ENCODE measurements around the gene UBE2G1.

Gene UBE2G1

DNA sequence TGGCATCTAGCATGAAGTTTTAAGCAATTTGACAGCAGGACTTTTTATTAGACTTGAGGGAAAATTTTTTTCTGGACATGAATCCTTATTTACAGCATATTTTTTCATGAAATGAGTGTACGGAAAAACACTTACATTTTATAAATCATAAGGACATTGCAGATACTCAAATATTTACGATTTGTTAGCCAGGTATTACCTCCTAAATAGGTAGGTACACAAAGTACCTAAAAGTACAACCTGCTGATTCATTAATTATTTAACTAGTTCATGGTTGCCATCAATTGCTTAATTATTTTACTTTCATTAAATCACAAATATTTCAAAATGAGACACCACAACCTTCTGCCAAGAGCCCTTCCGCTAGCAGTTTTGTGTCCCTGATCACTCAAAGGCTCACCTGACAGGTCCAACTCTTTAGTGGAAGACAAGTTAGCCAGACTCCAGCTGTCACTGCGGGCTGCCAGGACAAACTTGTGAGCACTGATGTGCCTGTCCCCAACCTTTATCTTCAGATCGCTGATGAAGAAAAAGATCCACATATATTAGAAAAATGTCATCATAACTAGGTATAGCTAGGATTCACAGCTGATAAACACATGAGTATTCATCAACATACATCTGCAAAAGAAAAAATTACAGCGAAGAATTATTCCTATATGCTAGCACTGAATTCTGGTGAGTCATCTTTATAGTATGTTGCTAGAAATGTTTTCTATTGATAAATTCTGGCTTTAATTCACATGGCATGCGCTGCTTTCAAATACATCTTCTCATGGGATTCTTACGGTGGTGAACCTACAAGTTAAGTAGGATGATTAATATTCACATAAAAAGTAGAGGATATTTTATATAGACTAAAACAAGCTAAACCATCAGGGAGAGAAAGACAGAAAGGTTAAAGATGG, 130.8 kb downstream of the UBE2G1 start:
- Histone ChIP-seq H3K4me3 (ENCODE audit: low read length) (no peak overlapping the region), H3K9me3 (ENCODE audit: control insufficient read depth, low read length) (no peaks in the 10 kb centered on the region), H3K27me3 (replicated peaks; ENCODE audit: control insufficient read depth, insufficient read depth, low read length) (no peaks in the 10 kb centered on the region), H3K9ac (ENCODE audit: low read length) (no peak overlapping the region), H3K36me3 (ENCODE audit: control insufficient read depth, insufficient read depth, low read length, severe bottlenecking) (peaks cover 25% of the 10 kb centered on the region), H3K4me1 (ENCODE audit: control insufficient read depth, insufficient read depth, low read length) (peaks cover 48% of the 10 kb centered on the region)
- DNase-seq (ENCODE audit: low read depth), result no peak

DNA sequence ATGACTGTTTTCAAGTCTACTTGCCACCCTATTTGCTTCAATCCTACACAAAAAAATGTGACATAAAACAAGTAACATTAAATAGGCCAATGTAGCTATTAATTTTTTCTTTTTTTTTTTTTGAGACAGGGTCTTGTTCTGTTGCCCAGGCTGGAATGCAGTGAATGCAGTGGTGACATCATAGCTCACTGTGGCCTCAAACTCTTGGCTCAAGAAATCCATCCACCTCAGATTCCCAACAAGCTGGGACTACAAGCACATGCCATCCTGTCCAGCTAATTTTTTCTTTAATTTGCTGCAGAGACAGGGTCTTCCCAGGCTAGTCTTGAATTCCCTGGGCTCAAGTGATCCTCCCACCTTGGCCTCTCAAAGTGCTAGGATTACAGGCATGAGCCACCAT, 132.1 kb downstream of the UBE2G1 start:
- no peaks in the 10 kb centered on the region for H3K27me3 ChIP-seq (replicated peaks; ENCODE audit: control insufficient read depth, insufficient read depth, low read length)
- no peak overlapping the region for H3K9ac ChIP-seq (ENCODE audit: low read length)
- H3K9me3 ChIP-seq (ENCODE audit: control insufficient read depth, low read length), result no peaks in the 10 kb centered on the region
- peaks cover 23% of the 10 kb centered on the region for H3K36me3 ChIP-seq (ENCODE audit: control insufficient read depth, insufficient read depth, low read length, severe bottlenecking)
- no peak for DNase-seq (ENCODE audit: low read depth)
- no peak overlapping the region for H3K4me3 ChIP-seq (ENCODE audit: low read length)
- peaks cover 57% of the 10 kb centered on the region for H3K4me1 ChIP-seq (ENCODE audit: control insufficient read depth, insufficient read depth, low read length)

- no peak for DNase-seq (ENCODE audit: low read depth)
- H3K9ac ChIP-seq (ENCODE audit: low read length), result no peak overlapping the region
- no peaks in the 10 kb centered on the region for H3K27me3 ChIP-seq (replicated peaks; ENCODE audit: control insufficient read depth, insufficient read depth, low read length)
- H3K9me3 ChIP-seq (ENCODE audit: control insufficient read depth, low read length), result no peaks in the 10 kb centered on the region
- H3K4me1 ChIP-seq (ENCODE audit: control insufficient read depth, insufficient read depth, low read length), result peaks cover 64% of the 10 kb centered on the region
- peak overlapping the region; percentile 5 for H3K4me3 ChIP-seq (ENCODE audit: low read length)
- peaks cover 18% of the 10 kb centered on the region for H3K36me3 ChIP-seq (ENCODE audit: control insufficient read depth, insufficient read depth, low read length, severe bottlenecking)
These were observed 132.7 kb downstream of the UBE2G1 start for GRCh38 chr17:4233668-4234258.

- DNase-seq (ENCODE audit: low read depth), result peak; percentile 89
- Histone ChIP-seq H3K9me3 (ENCODE audit: control insufficient read depth, low read length) (no peaks in the 10 kb centered on the region), H3K4me1 (ENCODE audit: control insufficient read depth, insufficient read depth, low read length) (peaks cover 66% of the 10 kb centered on the region), H3K27me3 (replicated peaks; ENCODE audit: control insufficient read depth, insufficient read depth, low read length) (no peaks in the 10 kb centered on the region), H3K4me3 (ENCODE audit: low read length) (peak overlapping the region; percentile 61), H3K36me3 (ENCODE audit: control insufficient read depth, insufficient read depth, low read length, severe bottlenecking) (peaks cover 18% of the 10 kb centered on the region), H3K9ac (ENCODE audit: low read length) (peak overlapping the region; percentile 51)
These were observed 134.2 kb downstream of the UBE2G1 start for GRCh38 chr17:4232168-4232813.

- H3K36me3 ChIP-seq (ENCODE audit: control insufficient read depth, insufficient read depth, low read length, severe bottlenecking), result peaks cover 18% of the 10 kb centered on the region
These were observed 136.6 kb downstream of the UBE2G1 start for GRCh38 chr17:4229627-4230541.

DNA sequence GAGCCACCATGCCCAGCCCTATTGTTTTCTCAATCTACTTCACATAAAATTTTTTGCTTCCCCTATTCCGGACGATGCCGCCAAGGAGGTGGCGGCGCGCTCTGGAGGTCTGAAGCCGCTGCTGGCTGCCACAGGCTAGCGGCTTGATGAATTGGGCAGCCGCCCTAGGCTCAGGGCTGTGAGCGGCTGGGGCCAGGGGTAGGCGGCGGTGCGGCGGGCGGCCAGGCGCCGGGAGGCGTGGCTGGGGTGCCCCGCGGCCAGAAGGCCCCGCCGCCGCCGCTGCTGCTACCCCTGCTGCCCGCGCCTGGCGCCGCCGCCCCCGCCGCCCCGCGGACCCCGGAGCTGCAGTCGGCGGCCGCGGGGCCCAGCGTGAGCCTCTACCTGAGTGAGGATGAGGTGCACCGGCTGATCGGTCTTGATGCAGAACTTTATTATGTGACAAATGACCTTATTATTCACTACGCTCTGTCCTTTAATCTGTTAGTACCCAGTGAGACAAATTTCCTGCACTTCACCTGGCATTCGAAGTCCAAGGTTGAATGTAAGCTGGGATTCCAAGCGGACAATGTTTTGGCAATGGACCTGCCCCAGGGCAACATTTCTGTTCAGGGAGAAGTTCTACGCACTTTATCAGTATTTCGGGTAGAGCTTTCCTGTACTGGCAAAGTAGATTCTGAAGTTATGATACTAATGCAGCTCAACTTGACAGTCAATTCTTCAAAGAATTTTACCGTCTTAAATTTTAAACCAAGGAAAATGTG, 144.4 kb downstream of the UBE2G1 start:
- H3K36me3 ChIP-seq (ENCODE audit: control insufficient read depth, insufficient read depth, low read length, severe bottlenecking), result peaks cover 5% of the 10 kb centered on the region
- H3K9me3 ChIP-seq (ENCODE audit: control insufficient read depth, low read length), result no peaks in the 10 kb centered on the region
- no peak for DNase-seq (ENCODE audit: low read depth)

More at GRCh38 chr17:4229627-4230541, 136.6 kb downstream of the UBE2G1 start:
- Histone ChIP-seq H3K4me3 (ENCODE audit: low read length) (peak overlapping the region; percentile 40), H3K27me3 (replicated peaks; ENCODE audit: control insufficient read depth, insufficient read depth, low read length) (no peaks in the 10 kb centered on the region), H3K9me3 (ENCODE audit: control insufficient read depth, low read length) (no peaks in the 10 kb centered on the region), H3K4me1 (ENCODE audit: control insufficient read depth, insufficient read depth, low read length) (peaks cover 56% of the 10 kb centered on the region), H3K9ac (ENCODE audit: low read length) (peak overlapping the region; percentile 55)
- DNase-seq (ENCODE audit: low read depth), result peak; percentile 98

GRCh38 chr17:4221163-4221562, 145.3 kb downstream of the UBE2G1 start:
- peak overlapping the region; percentile 19 for H3K4me3 ChIP-seq (ENCODE audit: low read length)
- DNase-seq (ENCODE audit: low read depth), result no peak
- no peaks in the 10 kb centered on the region for H3K9me3 ChIP-seq (ENCODE audit: control insufficient read depth, low read length)
- no peaks in the 10 kb centered on the region for H3K27me3 ChIP-seq (replicated peaks; ENCODE audit: control insufficient read depth, insufficient read depth, low read length)
- peak overlapping the region; percentile 60 for H3K9ac ChIP-seq (ENCODE audit: low read length)
- peaks cover 16% of the 10 kb centered on the region for H3K4me1 ChIP-seq (ENCODE audit: control insufficient read depth, insufficient read depth, low read length)
- peaks cover 11% of the 10 kb centered on the region for H3K36me3 ChIP-seq (ENCODE audit: control insufficient read depth, insufficient read depth, low read length, severe bottlenecking)

More for the DNA sequence above, 144.4 kb downstream of the UBE2G1 start:
- Histone ChIP-seq H3K4me1 (ENCODE audit: control insufficient read depth, insufficient read depth, low read length) (peaks cover 15% of the 10 kb centered on the region), H3K9ac (ENCODE audit: low read length) (no peak overlapping the region), H3K4me3 (ENCODE audit: low read length) (no peak overlapping the region), H3K27me3 (replicated peaks; ENCODE audit: control insufficient read depth, insufficient read depth, low read length) (no peaks in the 10 kb centered on the region)

- Histone ChIP-seq H3K9ac (ENCODE audit: low read length) (peak overlapping the region; percentile 60), H3K36me3 (ENCODE audit: control insufficient read depth, insufficient read depth, low read length, severe bottlenecking) (peaks cover 11% of the 10 kb centered on the region), H3K4me3 (ENCODE audit: low read length) (peak overlapping the region; percentile 19), H3K4me1 (ENCODE audit: control insufficient read depth, insufficient read depth, low read length) (peaks cover 21% of the 10 kb centered on the region), H3K9me3 (ENCODE audit: control insufficient read depth, low read length) (no peaks in the 10 kb centered on the region), H3K27me3 (replicated peaks; ENCODE audit: control insufficient read depth, insufficient read depth, low read length) (no peaks in the 10 kb centered on the region)
- DNase-seq (ENCODE audit: low read depth), result no peak
These were observed 145.8 kb downstream of the UBE2G1 start for GRCh38 chr17:4220655-4221054.

All from adipocyte (in vitro differentiated cells).